Neural cell (in vitro differentiated cells): ENCODE measurements around the gene TUBA1A.

ENCODE experiments used
- CTCF ChIP-seq: fragments of 450-650 bp; IDR thresholded peaks from 2 replicates; pipeline ENCODE4 v1.5.1; 2014; ENCODE audit warnings: antibody characterized with exemption, mild to moderate bottlenecking, moderate library complexity; ENCODE audit not compliant: poor library complexity, severe bottlenecking
- EP300 ChIP-seq: fragments of 450-650 bp; conservative IDR thresholded peaks from 2 replicates; pipeline ENCODE4 v1.6.1; 2014; ENCODE audit warnings: antibody characterized with exemption, mild to moderate bottlenecking, moderate library complexity; ENCODE audit not compliant: poor library complexity, severe bottlenecking
- TAF1 ChIP-seq: IDR thresholded peaks from 2 replicates; pipeline ENCODE4 v1.6.1; 2012; ENCODE audit warnings: low read depth

DNA sequence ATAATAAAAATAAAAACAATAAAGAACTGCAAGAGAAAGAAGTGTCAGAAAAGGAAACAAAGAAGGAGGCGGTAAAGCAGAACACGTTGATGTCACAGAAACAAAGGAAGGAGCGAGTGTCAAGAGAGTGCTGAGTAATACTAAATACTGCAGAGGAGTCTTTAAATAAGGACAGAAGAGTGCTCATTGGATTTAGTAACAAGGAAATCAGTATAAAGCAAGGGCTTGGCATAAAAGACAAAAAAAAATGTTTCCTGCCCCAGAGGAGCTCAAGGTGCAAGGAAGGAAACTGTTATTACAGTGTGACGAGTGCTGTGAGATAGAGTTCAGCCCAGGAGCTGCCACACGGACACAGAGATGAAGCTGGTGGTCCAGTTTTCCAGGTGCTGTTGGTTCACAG lies 8.4 kb upstream of the TUBA1A start:
- TF ChIP-seq EP300 (no peak), CTCF (no peak), TAF1 (no peak)
